HCT116 (cell line): ENCODE measurements around the gene ATF7IP. TPM values are rescaled to one million over a fixed set of nuclear protein-coding genes. Genes with fewer than 3 reads are reported as not detected.

Experiments
- ATAC-seq: fragments of 200-7000 bp; cut with Tn5 transposase; 2 replicates; pipeline ENCODE4 v1.9.1; 2020; ENCODE audit warnings: mild to moderate bottlenecking, moderate library complexity
- BruUV-seq: library from RNA; stranded (reverse); fragments of 400-500 nt; replicated peaks from 2 replicates; lab custom pipeline; 2021; lab: Mats Ljungman, UMichigan
- CTCF ChIA-PET: fragments of 300-600 bp; sonication (Branson Sonifier 250); formaldehyde crosslinking; loops from one replicate; lab custom pipeline; 2021; ENCODE audit warnings: antibody characterized with exemption; lab: Charles Lee
- POLR2A ChIA-PET: fragments of 300-600, 350-600 bp; sonication (Branson Sonifier 250); formaldehyde crosslinking; loops from one replicate; lab custom pipeline; 2021; ENCODE audit warnings: antibody characterized with exemption; lab: Charles Lee
- RAD21 ChIA-PET, 2 experiments: fragments of 300-600 bp; sonication (Branson Sonifier 250); formaldehyde crosslinking; loops; one replicate each; lab custom pipeline; 2023; ENCODE audit warnings: low total read pairs in 2 of 2; ENCODE audit not compliant: uncharacterized antibody in 2 of 2, unreplicated experiment in 2 of 2, low non-redundant PET in 1 of 2; lab: Charles Lee
- DNase-seq: peaks from one replicate; pipeline ENCODE4 v3.0.0-alpha.2; 2010; ENCODE audit warnings: low read depth, low spot score
- H2AFZ ChIP-seq: fragments of 200-600 bp; shearing (Covaris generic), sonication (generic); 2 replicates; pipeline ENCODE4 v1.6.1; 2017; ENCODE audit warnings: low read depth, mixed run types, mixed read lengths, antibody characterized with exemption, low read length; ENCODE audit not compliant: poor library complexity, severe bottlenecking
- H3K27ac ChIP-seq: 2 replicates; pipeline ENCODE4 v1.5.1; 2012; ENCODE audit warnings: low read depth, low read length
- H3K27me3 ChIP-seq: fragments of 200-600 bp; sonication (generic); 2 replicates; pipeline ENCODE4 v1.6.1; 2016; ENCODE audit warnings: mixed run types, low read length, mixed read lengths; ENCODE audit not compliant: insufficient read depth
- H3K36me3 ChIP-seq, 2 experiments: fragments of 200-500 bp in 1 of 2; fragments of 200-600 bp in 1 of 2; sonication (Bioruptor generic) in 1 of 2; sonication (generic) in 1 of 2; 2 replicates each; pipeline versions ENCODE4 v1.5.1 to v1.6.1; 2014 to 2016; ENCODE audit warnings: low read length in 2 of 2, inconsistent platforms in 1 of 2, mixed read lengths in 1 of 2, mixed run types in 1 of 2; ENCODE audit not compliant: insufficient read depth in 2 of 2, control insufficient read depth in 1 of 2
- H3K4me1 ChIP-seq, 2 experiments: fragments of 200-600 bp in 1 of 2; sonication (generic) in 1 of 2; 2 replicates each; pipeline versions ENCODE4 v1.5.1 to v1.6.1; 2012 to 2017; ENCODE audit warnings: low read length in 2 of 2, inconsistent platforms in 1 of 2, mild to moderate bottlenecking in 1 of 2, mixed read lengths in 1 of 2, mixed run types in 1 of 2, moderate library complexity in 1 of 2; ENCODE audit not compliant: insufficient read depth in 2 of 2, control insufficient read depth in 1 of 2
- H3K4me2 ChIP-seq: fragments of 200-600 bp; sonication (generic); 2 replicates; pipeline ENCODE4 v1.6.1; 2017; ENCODE audit warnings: mixed run types, low read length, mixed read lengths
- H3K4me3 ChIP-seq, 2 experiments: fragments of 200-600 bp in 1 of 2; sonication (generic) in 1 of 2; replicated peaks in 1 of 2; 2 replicates each; pipeline ENCODE4 v1.5.1; 2011 to 2016; ENCODE audit warnings: low read length in 2 of 2, control low read depth in 1 of 2, low read depth in 1 of 2, mild to moderate bottlenecking in 1 of 2, mixed read lengths in 1 of 2, mixed run types in 1 of 2
- H3K79me2 ChIP-seq: fragments of 200-600 bp; sonication (generic); 2 replicates; pipeline ENCODE4 v1.6.1; 2017; ENCODE audit warnings: mild to moderate bottlenecking, mixed run types, low read length, moderate library complexity, mixed read lengths; ENCODE audit not compliant: insufficient read depth
- H3K9ac ChIP-seq: fragments of 200-600 bp; sonication (generic); 2 replicates; pipeline ENCODE4 v1.6.1; 2016; ENCODE audit warnings: low read length, mixed read lengths
- H3K9me2 ChIP-seq: fragments of 200-600 bp; sonication (generic), shearing (Covaris generic); 2 replicates; pipeline ENCODE4 v1.6.1; 2017; ENCODE audit warnings: mixed run types, mild to moderate bottlenecking, moderate library complexity; ENCODE audit not compliant: insufficient read depth
- H3K9me3 ChIP-seq, 2 experiments: fragments of 200-500 bp in 1 of 2; fragments of 200-600 bp in 1 of 2; sonication (Bioruptor generic) in 1 of 2; sonication (generic) in 1 of 2; 2 replicates each; pipeline ENCODE4 v1.6.1; 2014 to 2017; ENCODE audit warnings: low read length in 2 of 2, mixed read lengths in 2 of 2, inconsistent platforms in 1 of 2, low read depth in 1 of 2, mild to moderate bottlenecking in 1 of 2, mixed run types in 1 of 2, moderate library complexity in 1 of 2; ENCODE audit not compliant: control insufficient read depth in 1 of 2, insufficient read depth in 1 of 2
- H4K20me1 ChIP-seq: fragments of 200-600 bp; sonication (generic), shearing (Covaris generic); 2 replicates; pipeline ENCODE4 v1.6.1; 2017; ENCODE audit warnings: mixed run types, mild to moderate bottlenecking, moderate library complexity; ENCODE audit not compliant: insufficient read depth
- JUND ChIP-seq: IDR thresholded peaks from 2 replicates; pipeline ENCODE4 v1.6.1; 2012
- POLR2A ChIP-seq: IDR thresholded peaks from 2 replicates; pipeline ENCODE4 v1.7.0; 2011; ENCODE audit warnings: borderline replicate concordance; ENCODE audit not compliant: insufficient read depth, insufficient read length; ENCODE audit errors: extremely low read depth
- POLR2AphosphoS5 ChIP-seq: IDR thresholded peaks from 2 replicates; pipeline ENCODE4 v1.6.1; 2011; ENCODE audit warnings: mild to moderate bottlenecking, low read depth, low read length, moderate library complexity
- SP1 ChIP-seq: IDR thresholded peaks from 2 replicates; pipeline ENCODE4 v1.6.1; 2012; ENCODE audit warnings: low read depth
- ZFX ChIP-seq: fragments of 450-650 bp; IDR thresholded peaks from 2 replicates; pipeline ENCODE4 v1.6.1; 2017
- intact Hi-C: fragments of 100-400 bp; cut with micrococcal nuclease; formaldehyde crosslinking; loops from 2 replicates; pipeline ENCODE4 v1.10.0; 2022
- total RNA-seq: library from RNA; stranded (reverse); gene quantifications from one replicate; pipeline ENCODE4 v1.2.1, GENCODE V29; 2021; ENCODE audit not compliant: unreplicated experiment

Gene ATF7IP
- total RNA-seq, 1 experiment from 2014 or later = 38.6 TPM

DNA sequence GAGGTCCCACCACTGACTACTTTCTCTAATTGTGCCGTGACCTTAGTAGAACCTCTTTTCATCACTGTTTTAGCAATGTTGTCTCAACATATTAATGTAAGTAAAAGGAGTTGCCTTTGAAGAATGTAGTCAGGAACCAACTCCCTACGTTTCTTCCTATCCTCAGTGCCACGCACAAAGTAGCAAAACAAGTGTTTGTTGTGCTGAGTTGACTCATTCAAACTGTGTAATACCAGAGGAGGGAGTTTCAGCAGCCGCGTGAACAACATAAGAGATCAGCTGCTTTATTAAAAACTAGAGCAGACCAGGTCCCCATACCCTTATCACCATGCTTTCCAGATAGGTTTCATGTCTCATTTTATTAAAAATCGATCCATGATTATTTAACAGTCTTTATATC is 183.1 kb downstream of the ATF7IP start:
- TF ChIP-seq POLR2AphosphoS5 (no peak), SP1 (no peak), POLR2A (no peak), JUND (no peak), ZFX (no peak)
- no peaks in the 10 kb centered on the region for H3K9me2 ChIP-seq
- ChIA-PET RAD21 (no interaction called here), CTCF (no interaction called here), POLR2A (no interaction called here)
- H3K9ac ChIP-seq = no peak overlapping the region
- no peaks in the 10 kb centered on the region for H3K9me3 ChIP-seq
- H3K79me2 ChIP-seq = no peaks in the 10 kb centered on the region
- H4K20me1 ChIP-seq = no peaks in the 10 kb centered on the region
- ATAC-seq = no peak
- H3K36me3 ChIP-seq = no peaks in the 10 kb centered on the region
- no peak overlapping the region for H3K4me3 ChIP-seq
- DNase-seq = no peak
- intact Hi-C loops = no loop called here
- H3K4me1 ChIP-seq = no peaks in the 10 kb centered on the region
- H3K4me2 ChIP-seq = no peak overlapping the region
- no TSS peak for BruUV-seq
- no peak overlapping the region for H3K27ac ChIP-seq
- no peak overlapping the region for H2AFZ ChIP-seq
- no peaks in the 10 kb centered on the region for H3K27me3 ChIP-seq

Other genes with a start within 250 kb of the ATF7IP start
- 0.30 TPM for gene PLBD1, start 202.2 kb downstream of the ATF7IP start, total RNA-seq